PC-9 (cell line): Measurements from ENCODE around the gene GAPDHS.
A peak's percentile ranks its signal among the peaks of the same experiment; 100 is the strongest.

ENCODE experiments used
- EZH2 ChIP-seq: fragments of 200-600 bp; sonication (generic); IDR thresholded peaks from 2 replicates; pipeline ENCODE4 v1.8.0; 2017; ENCODE audit warnings: antibody characterized with exemption, low read depth
- TF ChIP-seq, protein P1 (sequence below): fragments of 200-600 bp; sonication (generic); conservative IDR thresholded peaks from 2 replicates; pipeline ENCODE4 v1.6.1; 2017; ENCODE audit warnings: mixed run types, antibody characterized with exemption, mild to moderate bottlenecking, moderate library complexity

DNA sequence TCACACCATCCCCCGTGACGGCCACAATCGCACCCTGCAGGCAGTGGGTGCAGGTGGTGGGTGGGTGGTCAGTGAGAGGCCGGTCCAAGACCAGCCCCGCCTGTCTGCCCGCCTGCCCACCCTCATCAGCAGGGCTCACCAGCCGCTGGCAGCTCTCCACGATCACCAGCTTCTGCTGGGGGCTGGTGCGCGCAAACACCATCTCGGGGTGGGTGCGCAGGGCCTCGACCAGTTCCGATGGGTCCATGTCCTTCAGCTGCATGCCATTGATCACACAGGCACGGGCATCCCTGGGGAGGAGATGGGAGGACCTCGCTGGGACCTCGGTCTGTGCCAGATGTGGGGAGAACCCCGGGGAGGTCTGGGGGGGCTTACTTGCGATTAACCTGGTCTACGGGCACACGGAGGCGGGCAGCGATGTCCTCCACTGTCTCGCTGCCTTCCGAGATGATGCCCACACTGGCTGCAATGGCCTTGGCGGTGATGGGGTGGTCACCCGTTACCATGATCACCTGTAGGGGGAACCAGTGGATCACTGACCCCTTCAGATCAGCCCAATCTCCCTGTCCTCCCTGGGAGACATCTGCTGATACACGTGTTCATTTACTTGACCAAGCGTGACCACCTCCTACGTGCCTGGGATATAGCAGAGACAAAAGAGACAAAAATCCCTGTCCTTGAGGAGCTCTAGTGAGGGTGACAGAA is 22.2 kb downstream of the GAPDHS start:
- no peak for TF ChIP-seq EZH2
- TF ChIP-seq, protein P1, sequence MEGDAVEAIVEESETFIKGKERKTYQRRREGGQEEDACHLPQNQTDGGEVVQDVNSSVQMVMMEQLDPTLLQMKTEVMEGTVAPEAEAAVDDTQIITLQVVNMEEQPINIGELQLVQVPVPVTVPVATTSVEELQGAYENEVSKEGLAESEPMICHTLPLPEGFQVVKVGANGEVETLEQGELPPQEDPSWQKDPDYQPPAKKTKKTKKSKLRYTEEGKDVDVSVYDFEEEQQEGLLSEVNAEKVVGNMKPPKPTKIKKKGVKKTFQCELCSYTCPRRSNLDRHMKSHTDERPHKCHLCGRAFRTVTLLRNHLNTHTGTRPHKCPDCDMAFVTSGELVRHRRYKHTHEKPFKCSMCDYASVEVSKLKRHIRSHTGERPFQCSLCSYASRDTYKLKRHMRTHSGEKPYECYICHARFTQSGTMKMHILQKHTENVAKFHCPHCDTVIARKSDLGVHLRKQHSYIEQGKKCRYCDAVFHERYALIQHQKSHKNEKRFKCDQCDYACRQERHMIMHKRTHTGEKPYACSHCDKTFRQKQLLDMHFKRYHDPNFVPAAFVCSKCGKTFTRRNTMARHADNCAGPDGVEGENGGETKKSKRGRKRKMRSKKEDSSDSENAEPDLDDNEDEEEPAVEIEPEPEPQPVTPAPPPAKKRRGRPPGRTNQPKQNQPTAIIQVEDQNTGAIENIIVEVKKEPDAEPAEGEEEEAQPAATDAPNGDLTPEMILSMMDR = peak; percentile 63
